GM18508 (cell line): ENCODE measurements around the gene PPIF.

Source experiments
- ATAC-seq: cut with Tn5 transposase; IDR thresholded peaks from one replicate; pipeline ENCODE4 v1.9.1; 2021; ENCODE audit warnings: moderate number of reproducible peaks; ENCODE audit not compliant: insufficient read depth, unreplicated experiment

PPIF gene

DNA sequence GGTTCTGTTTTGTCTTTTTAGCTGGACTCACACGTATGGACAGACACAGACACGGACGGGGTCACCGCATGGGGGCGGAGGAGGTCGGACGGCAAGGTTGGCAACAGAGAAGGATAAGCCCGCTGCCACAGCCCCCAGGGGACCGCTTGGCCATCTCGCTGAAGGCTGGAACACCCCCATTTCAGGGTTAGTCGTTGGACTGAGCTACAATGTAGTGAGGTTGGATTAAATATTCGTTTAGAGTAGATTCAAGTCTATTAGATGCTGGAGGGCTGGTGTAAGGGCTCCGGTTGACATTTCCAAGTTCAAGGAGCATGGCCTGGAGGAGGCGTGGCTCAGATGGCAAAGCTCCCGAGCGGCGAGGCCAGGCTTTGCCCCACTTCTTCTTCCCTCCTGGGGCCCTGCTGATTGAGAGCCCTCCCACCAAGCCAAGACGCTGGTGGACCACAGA lies 35.2 kb downstream of the PPIF start:
- no peak for ATAC-seq

- ATAC-seq: no peak
Measured at GRCh38 chr10:79383974-79384606, 36.8 kb downstream of the PPIF start.

DNA sequence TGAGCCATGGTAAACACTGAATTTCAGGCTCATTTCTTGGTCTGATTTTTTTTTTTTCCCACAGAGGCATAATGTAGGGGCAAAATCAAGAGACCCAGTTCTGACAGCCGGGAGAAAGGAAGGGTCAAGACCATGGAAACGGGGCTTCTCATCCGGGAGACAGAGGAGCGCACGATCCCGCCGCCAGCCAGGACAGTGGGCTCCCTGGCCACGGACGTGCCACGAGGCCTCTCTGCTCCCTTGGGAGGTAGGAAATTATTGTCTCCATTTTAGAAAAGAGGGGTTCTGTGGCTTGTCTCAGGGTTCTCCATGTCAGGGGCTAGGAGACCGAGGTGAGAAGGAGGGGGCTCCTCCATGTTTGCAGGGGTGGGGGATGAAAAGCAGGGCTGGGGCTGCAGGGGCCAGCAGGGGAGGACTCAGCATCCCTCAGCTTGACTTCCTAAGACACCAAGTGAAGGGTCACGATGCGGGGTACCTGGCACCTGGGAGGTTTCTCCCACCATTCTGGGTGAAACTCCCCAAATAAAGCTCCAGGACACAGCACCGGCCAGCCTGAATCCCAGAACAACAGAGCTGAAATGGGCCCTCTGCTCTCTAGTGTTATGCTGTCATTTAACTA lies 37.6 kb downstream of the PPIF start:
- ATAC-seq: no peak

- no peak for ATAC-seq
Measured at GRCh38 chr10:79385392-79385795, 38.1 kb downstream of the PPIF start.

DNA sequence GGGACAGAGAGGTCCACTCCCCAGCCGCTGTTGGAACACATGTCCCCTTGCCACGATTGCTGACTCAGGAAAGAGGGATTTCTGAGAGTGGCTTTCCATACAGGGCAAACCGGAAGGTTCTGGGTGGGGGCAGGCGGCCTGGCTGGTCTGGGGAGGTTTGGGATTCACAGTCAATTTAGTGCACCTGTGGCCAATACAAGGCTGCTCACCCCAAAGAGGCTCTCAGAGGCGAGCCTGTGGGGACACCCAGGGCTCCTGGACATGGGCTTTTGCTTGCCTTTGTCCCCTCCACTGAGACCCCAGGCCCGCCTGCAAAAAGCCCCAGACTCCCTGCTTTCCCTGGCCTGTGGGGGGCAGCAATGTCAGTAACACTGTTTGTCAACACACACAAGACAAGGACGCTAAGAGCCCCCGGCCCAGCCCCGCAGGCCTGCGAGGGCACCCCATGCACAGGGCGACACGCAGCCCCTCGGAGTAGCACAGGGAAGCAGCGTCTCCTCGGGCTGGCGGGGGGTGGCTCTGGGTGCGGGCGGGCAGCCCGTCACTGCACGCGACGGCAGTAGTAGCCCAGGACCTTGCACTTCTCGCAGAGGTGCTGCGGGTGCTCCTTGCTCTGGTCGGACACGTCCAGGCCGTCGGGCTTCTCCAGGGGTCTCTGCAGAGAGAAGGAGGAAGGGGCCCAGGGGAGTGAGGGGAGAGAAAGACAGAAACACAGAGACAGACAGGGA lies 38.7 kb downstream of the PPIF start:
- no peak for ATAC-seq

GRCh38 chr10:79386637-79387465 lies 39.6 kb downstream of the PPIF start:
- ATAC-seq: no peak

DNA sequence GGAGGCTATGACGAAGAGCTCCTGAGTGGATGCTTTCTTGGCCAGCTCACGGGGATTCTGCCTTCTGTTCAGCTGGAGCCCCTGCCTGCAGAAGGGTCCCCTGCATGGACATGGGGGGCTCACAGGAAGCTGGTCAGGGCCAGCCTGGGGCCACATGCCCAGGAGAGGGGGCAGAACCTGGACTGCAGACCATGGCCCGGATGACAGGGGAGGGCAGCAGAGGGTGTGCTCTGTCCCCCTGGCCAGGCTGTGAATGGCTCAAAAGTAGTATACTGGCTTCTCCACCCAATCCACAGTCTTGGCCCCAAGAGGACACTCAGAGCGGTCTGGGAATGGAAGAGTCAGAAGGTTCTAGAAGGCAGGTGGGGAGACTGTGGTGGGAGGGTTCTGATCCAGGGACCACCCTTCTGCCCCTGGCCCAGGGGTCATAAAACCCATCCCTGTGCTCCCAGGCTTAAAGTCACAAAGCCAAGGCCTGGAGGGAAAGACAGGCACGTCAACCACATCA lies 40.3 kb downstream of the PPIF start:
- ATAC-seq: no peak

DNA sequence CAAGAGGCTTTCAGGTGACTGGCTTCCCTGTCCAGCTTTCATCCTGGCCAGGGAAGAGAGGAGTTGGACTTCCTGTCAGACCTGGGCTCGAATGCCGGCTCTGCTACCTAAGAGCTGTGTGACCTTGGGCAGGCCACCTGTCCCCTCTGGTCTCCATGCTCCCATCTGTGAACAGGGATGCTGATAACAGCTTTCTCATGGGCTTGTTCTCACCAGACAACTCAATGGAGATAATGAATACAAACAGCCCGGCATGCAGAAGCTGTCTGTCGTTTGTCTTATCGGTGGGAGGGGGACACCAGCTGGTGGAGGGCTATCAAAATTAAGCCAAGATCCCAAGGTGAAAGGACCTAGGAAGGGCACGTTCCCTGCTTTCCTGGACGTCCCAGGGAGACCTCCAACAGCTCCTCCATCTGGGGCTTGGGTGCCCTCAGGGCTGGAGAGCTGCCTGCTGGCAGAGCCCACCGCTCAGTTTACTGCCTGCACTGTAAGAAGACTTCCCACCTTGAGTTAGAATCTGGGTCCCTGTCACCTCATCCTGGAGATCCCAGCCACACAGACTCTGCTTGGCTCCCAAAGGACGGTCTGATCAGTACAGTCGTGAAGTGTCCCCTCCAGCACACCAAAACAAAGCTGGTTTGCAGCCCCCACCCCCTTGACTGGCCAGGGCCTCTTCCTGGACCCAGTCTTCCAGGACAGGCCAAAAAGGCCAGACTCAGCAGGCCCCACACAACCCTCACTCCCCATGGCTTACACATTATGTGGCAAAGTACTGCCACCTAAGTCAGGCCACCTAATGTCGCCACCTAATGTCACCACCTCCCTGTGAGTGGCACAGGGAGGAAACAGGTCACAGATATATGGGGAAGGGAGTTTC lies 40.9 kb downstream of the PPIF start:
- no peak for ATAC-seq

- no peak for ATAC-seq
Measured at GRCh38 chr10:79390057-79390456, 42.8 kb downstream of the PPIF start.

GRCh38 chr10:79390551-79391229 lies 43.4 kb downstream of the PPIF start:
- no peak for ATAC-seq

- ATAC-seq: no peak
Measured at GRCh38 chr10:79391231-79392019, 44.2 kb downstream of the PPIF start.

GRCh38 chr10:79392020-79392398 lies 44.7 kb downstream of the PPIF start:
- no peak for ATAC-seq

DNA sequence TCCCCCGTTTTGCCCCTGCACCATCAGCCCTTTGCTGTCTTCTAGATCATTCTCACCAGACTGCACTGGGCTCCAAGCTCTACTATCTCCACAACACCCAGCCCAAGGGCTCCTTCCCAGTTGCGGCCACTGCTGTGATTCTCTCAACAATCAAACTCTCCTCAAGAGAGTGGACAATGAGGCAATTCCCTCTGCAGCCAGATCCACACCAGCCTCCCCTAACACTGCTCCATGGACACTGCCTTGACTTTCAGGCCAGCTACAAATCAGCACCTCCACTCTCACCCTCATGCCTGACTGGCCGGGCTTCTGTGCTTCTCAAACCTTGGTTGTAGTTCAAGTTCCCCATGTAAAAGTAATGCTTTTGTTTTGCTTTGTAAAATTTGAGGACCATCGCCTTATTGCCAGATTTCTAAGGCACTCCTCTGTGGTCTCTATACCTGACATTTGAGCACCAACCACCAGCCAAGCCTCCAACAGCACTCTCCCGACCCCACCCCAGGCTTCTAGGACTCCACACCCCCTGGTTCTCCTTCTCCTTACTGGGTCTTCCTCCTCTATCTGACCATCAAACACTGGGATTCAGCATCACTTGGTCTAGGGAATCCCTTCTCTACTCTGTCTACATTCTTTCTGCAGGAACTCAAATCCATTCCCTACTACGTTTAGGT lies 45.4 kb downstream of the PPIF start:
- ATAC-seq: no peak

- ATAC-seq: no peak
Measured at GRCh38 chr10:79393221-79393923, 46.1 kb downstream of the PPIF start.

- no peak for ATAC-seq
Measured at GRCh38 chr10:79393924-79394610, 46.8 kb downstream of the PPIF start.

GRCh38 chr10:79394664-79395063 lies 47.4 kb downstream of the PPIF start:
- ATAC-seq: no peak

GRCh38 chr10:79396520-79396919 lies 49.3 kb downstream of the PPIF start:
- ATAC-seq: no peak
